Adrenal gland (tissue), 12 donors: ENCODE data around the gene ASPDH. TPM values are rescaled to one million over a fixed set of nuclear protein-coding genes. Genes with fewer than 3 reads are reported as not detected.

Experiments used
- DNase-seq, 7 donors: peaks; one replicate each; pipeline ENCODE4 v3.0.0-alpha.2; 2019 to 2020
- H3K27ac ChIP-seq, 5 donors: fragments of 200-600 bp; sonication (generic) in 4 of 5; 1 replicate in 3 of 5; 2 replicates in 2 of 5; pipeline versions ENCODE4 v1.5.1 to v1.8.0; 2016 to 2020; ENCODE audit warnings: mild to moderate bottlenecking in 1 of 5
- H3K27me3 ChIP-seq: fragments of 200-600 bp; 2 replicates; pipeline ENCODE4 v1.8.0; 2021
- H3K36me3 ChIP-seq, 2 donors: fragments of 200-600 bp; replicated peaks in 1 of 2; 1 replicate in 1 of 2; 2 replicates in 1 of 2; pipeline versions ENCODE4 v1.5.1 to v1.8.0; 2018 to 2022
- H3K4me1 ChIP-seq, 2 donors: fragments of 200-600 bp; replicated peaks in 1 of 2; 1 replicate in 1 of 2; 2 replicates in 1 of 2; pipeline versions ENCODE4 v1.5.1 to v1.8.0; 2018 to 2021
- H3K4me3 ChIP-seq, 4 donors: fragments of 200-600 bp; sonication (generic) in 3 of 4; one replicate each; pipeline ENCODE4 v1.5.1; 2016 to 2018
- H3K9me3 ChIP-seq, 3 donors: fragments of 200-600 bp; sonication (generic) in 1 of 3; replicated peaks in 1 of 3; 1 replicate in 2 of 3; 2 replicates in 1 of 3; pipeline versions ENCODE4 v1.5.1 to v1.8.0; 2016 to 2021
- CTCF ChIP-seq, 6 experiments: fragments of 450-650 bp in 4 of 6; fragments of 200-600 bp in 2 of 6; sonication (generic) in 1 of 6; IDR thresholded peaks; 1 replicate in 5 of 6; 2 replicates in 1 of 6; pipeline versions ENCODE4 v1.5.1 to v1.8.0; 2016 to 2021; ENCODE audit warnings: antibody characterized with exemption in 6 of 6, mild to moderate bottlenecking in 2 of 6, moderate library complexity in 1 of 6
- POLR2A ChIP-seq, 2 donors: fragments of 450-650 bp; IDR thresholded peaks; one replicate each; pipeline ENCODE4 v1.6.1; 2017; ENCODE audit warnings: antibody characterized with exemption in 2 of 2, mild to moderate bottlenecking in 2 of 2, moderate library complexity in 1 of 2
- WGBS, 4 donors: extraction: QIAGEN DNeasy Blood & Tissue Kit in 2 of 4; methylation state at CpG; one replicate each; pipeline versions ENCODE4 v1.1.5 to v1.1.7; 2013 to 2017; 5-methylcytosine and 5-hydroxymethylcytosine counted together
- intact Hi-C, 2 donors: fragments of 100-400 bp; cut with DNase I; formaldehyde crosslinking; loops; one replicate each; pipeline versions ENCODE4 v1.14.1 to v1.15.0; 2022 to 2023
- polyA plus RNA-seq, 3 donors: library from polyadenylated mRNA; stranded (reverse); fragments of 200-250 nt in 2 of 3; fragments of 350-450 nt in 1 of 3; fragmentation: Illumina TruSeq in 1 of 3; extraction: RNeasy Lipid Tissue Mini Kit (QIAGEN cat#74804) in 1 of 3; gene quantifications; one replicate each; pipeline ENCODE4 v1.2.3, GENCODE V29; 2013 to 2014
- total RNA-seq, 9 donors: library from RNA; depleted of rRNA in 4 of 9; stranded (reverse); fragments of >200 nt in 4 of 9; fragments of 120-200 nt in 1 of 9; fragmentation: NEBNext Ultra II Directional in 1 of 9; extraction: Animal tissue kit (Norgen Biotek cat#: 25700) in 1 of 9; gene quantifications; one replicate each; pipeline versions ENCODE4 v1.1.0 to v1.2.4, GENCODE V29; 2013 to 2023
- donor health status: healthy with polysubstance abuse.
- donor health status: Bipolar disorder and iron deficiency.
- donor health status: DM: yes; HTN: yes; CAD: no.
- donor health status: DM: no; HTN: no; CAD: no.
- donor health status: DM: no; HTN: no; CAD: no.
- donor health status: DM: yes; HTN: yes; CAD: no.

ASPDH gene
- total and polyA plus RNA-seq, 12 donors = 0.38 to 30.5 (median 1.7) TPM; not detected in 4

GRCh38 chr19:50547385-50548190 lies 33.9 kb upstream of the ASPDH start:
- intact Hi-C loops = no loop called here
- 48 to 66% (median 60%) methylated on average over 7 to 18 of the region's 18 CpGs for WGBS, 4 donors
- Histone ChIP-seq H3K9me3 (no peaks in the 10 kb centered on the region), H3K4me3 (no peak overlapping the region), H3K36me3 (no peaks in the 10 kb centered on the region), H3K4me1 (no peaks in the 10 kb centered on the region), H3K27me3 (no peaks in the 10 kb centered on the region), H3K27ac (no peak overlapping the region)
- TF ChIP-seq CTCF (IDR thresholded peaks at IDR 0.05) (no peak), POLR2A (IDR thresholded peaks at IDR 0.05) (no peak)
- DNase-seq = no peak

- Histone ChIP-seq H3K9me3 (no peaks in the 10 kb centered on the region), H3K4me1 (no peaks in the 10 kb centered on the region), H3K27ac (no peak overlapping the region), H3K36me3 (no peaks in the 10 kb centered on the region), H3K4me3 (no peak overlapping the region), H3K27me3 (no peaks in the 10 kb centered on the region)
- intact Hi-C loops = no loop called here
- TF ChIP-seq CTCF (IDR thresholded peaks at IDR 0.05) (no peak), POLR2A (IDR thresholded peaks at IDR 0.05) (no peak)
- 67 to 72% (median 67%) methylated on average over 24 to 29 of the region's 29 CpGs for WGBS, 4 donors
- DNase-seq = peak in 1 of 7 donors; percentile 62
Observed at GRCh38 chr19:50546527-50547221, 33.0 kb upstream of the ASPDH start.

- H3K27me3 ChIP-seq = no peaks in the 10 kb centered on the region
- H3K36me3 ChIP-seq = no peaks in the 10 kb centered on the region
- H3K27ac ChIP-seq = no peak overlapping the region
- WGBS, 4 donors = 82 to 92% (median 86%) methylated on average over 9 to 21 of the region's 21 CpGs
- no peaks in the 10 kb centered on the region for H3K4me1 ChIP-seq
- H3K9me3 ChIP-seq = no peaks in the 10 kb centered on the region
- no peak overlapping the region for H3K4me3 ChIP-seq
- DNase-seq = no peak
- intact Hi-C loops = no loop called here
- no peak for TF ChIP-seq CTCF (IDR thresholded peaks at IDR 0.05)
- TF ChIP-seq POLR2A (IDR thresholded peaks at IDR 0.05) = no peak
Observed at GRCh38 chr19:50542943-50543342, 29.2 kb upstream of the ASPDH start.

- no peaks in the 10 kb centered on the region for H3K36me3 ChIP-seq
- intact Hi-C loops = loop anchor here in 1 of 2 donors (5.0 kb wide), 1 partner anchor 240 kb away; no protein-coding TSS in a partner anchor
- TF ChIP-seq CTCF (IDR thresholded peaks at IDR 0.05) = peak; percentile 33 to 61 (median 57)
- TF ChIP-seq POLR2A (IDR thresholded peaks at IDR 0.05) = no peak
- H3K27ac ChIP-seq = no peak overlapping the region
- DNase-seq = peak; percentile 50 to 90 (median 69)
- H3K4me3 ChIP-seq = no peak overlapping the region
- 17 to 23% (median 19%) methylated on average over 13 to 15 of the region's 15 CpGs for WGBS, 4 donors
- peaks cover 4% of the 10 kb centered on the region for H3K27me3 ChIP-seq
- H3K9me3 ChIP-seq = peaks cover 0 to under 1% (median 0%) of the 10 kb centered on the region in 3 donors
- H3K4me1 ChIP-seq = no peaks in the 10 kb centered on the region
Observed at GRCh38 chr19:50537769-50538230, 24.1 kb upstream of the ASPDH start.
